Prostate gland (tissue), 2 donors: Measurements from ENCODE around the gene CDK16.

Experiments
- CTCF ChIP-seq, 4 experiments: fragments of 200-600 bp in 2 of 4; fragments of 450-650 bp in 2 of 4; sonication (generic) in 2 of 4; IDR thresholded peaks; 1 replicate in 3 of 4; 2 replicates in 1 of 4; pipeline ENCODE4 v1.5.1; 2016 to 2019; ENCODE audit warnings: antibody characterized with exemption in 4 of 4, mild to moderate bottlenecking in 2 of 4, moderate library complexity in 2 of 4
- POLR2A ChIP-seq: fragments of 450-650 bp; IDR thresholded peaks from one replicate; pipeline ENCODE4 v1.6.1; 2016; ENCODE audit warnings: antibody characterized with exemption, mild to moderate bottlenecking

- TF ChIP-seq POLR2A (no peak), CTCF (IDR thresholded peaks at IDR 0.05) (no peak)
Measured at GRCh38 chrX:47170861-47171692, 47.4 kb upstream of the CDK16 start.
